ENCODE results near the gene NFATC1.

Gene NFATC1

GRCh38 chr18:79540161-79540903 lies 144.6 kb downstream of the NFATC1 start:
- ATAC-seq, result no peak
- TF ChIP-seq PATZ1 (CRISPR knock-in tag; IDR thresholded peaks at IDR 0.05; ENCODE audit: borderline replicate concordance) (no peak), ESRRG (CRISPR knock-in tag; IDR thresholded peaks at IDR 0.05) (no peak), ZNF8 (CRISPR knock-in tag; IDR thresholded peaks at IDR 0.05) (no peak), ZNF70 (CRISPR knock-in tag; IDR thresholded peaks at IDR 0.05) (no peak), ZFP3 (CRISPR knock-in tag; IDR thresholded peaks at IDR 0.05) (no peak), SNAI2 (CRISPR knock-in tag; IDR thresholded peaks at IDR 0.05) (no peak), TCF4 (CRISPR knock-in tag; IDR thresholded peaks at IDR 0.05; ENCODE audit: borderline replicate concordance) (no peak), ZFP30 (CRISPR knock-in tag; IDR thresholded peaks at IDR 0.05) (no peak), CSRNP3 (CRISPR knock-in tag; IDR thresholded peaks at IDR 0.05) (no peak), ZC3H10 (CRISPR knock-in tag; IDR thresholded peaks at IDR 0.05) (no peak), ARNTL (CRISPR knock-in tag; IDR thresholded peaks at IDR 0.05; ENCODE audit: borderline replicate concordance, low read depth) (no peak), POU6F1 (CRISPR knock-in tag; IDR thresholded peaks at IDR 0.05; ENCODE audit: borderline replicate concordance, low read depth) (no peak), BACH2 (CRISPR knock-in tag; IDR thresholded peaks at IDR 0.05; ENCODE audit: borderline replicate concordance) (no peak), CSDC2 (CRISPR knock-in tag; IDR thresholded peaks at IDR 0.05) (no peak), CREB5 (CRISPR knock-in tag; IDR thresholded peaks at IDR 0.05; ENCODE audit: low read depth) (no peak), OSR1 (CRISPR knock-in tag; IDR thresholded peaks at IDR 0.05) (no peak)

GRCh38 chr18:79540904-79541282 lies 145.2 kb downstream of the NFATC1 start:
- ATAC-seq, result no peak
- TF ChIP-seq POU6F1 (CRISPR knock-in tag; IDR thresholded peaks at IDR 0.05; ENCODE audit: borderline replicate concordance, low read depth) (no peak), TSHZ2 (CRISPR knock-in tag; IDR thresholded peaks at IDR 0.05) (no peak), CREB5 (CRISPR knock-in tag; IDR thresholded peaks at IDR 0.05; ENCODE audit: low read depth) (no peak), TCF4 (CRISPR knock-in tag; IDR thresholded peaks at IDR 0.05; ENCODE audit: borderline replicate concordance) (no peak), GLIS3 (CRISPR knock-in tag; IDR thresholded peaks at IDR 0.05) (no peak), CSRNP3 (CRISPR knock-in tag; IDR thresholded peaks at IDR 0.05) (no peak), RARB (CRISPR knock-in tag; IDR thresholded peaks at IDR 0.05) (no peak), OSR1 (CRISPR knock-in tag; IDR thresholded peaks at IDR 0.05) (no peak)
